Fibroblast of upper back skin (primary cell): ENCODE results near the gene KRTAP10-8.
"Not testable (repeated sequence)": the region's sequence is repeated elsewhere in the genome, so short reads cannot be mapped to it uniquely, and the experiment has no call there.

ENCODE experiments used
- DNase-seq: peaks from one replicate; pipeline ENCODE4 v3.0.0-alpha.2; 2013

Gene KRTAP10-8, protein sequence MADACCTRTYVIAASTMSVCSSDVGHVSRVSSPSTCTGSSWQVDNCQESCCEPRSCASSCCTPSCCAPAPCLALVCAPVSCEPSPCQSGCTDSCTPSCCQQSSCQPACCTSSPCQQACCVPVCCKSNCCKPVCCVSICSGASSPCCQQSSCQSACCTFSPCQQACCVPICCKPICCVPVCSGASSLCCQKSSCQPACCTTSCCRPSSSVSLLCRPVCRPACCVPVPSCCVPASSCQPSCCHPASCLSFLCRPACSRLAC

GRCh38 chr21:44612029-44612486 lies at the start of gene KRTAP10-8:
Gene KRTAP10-8 (plus strand): TSS chr21:44612079. CDS start chr21:44612101, 22 bp downstream.
- no peak for DNase-seq

GRCh38 chr21:44564099-44564498 lies 47.8 kb upstream of the KRTAP10-8 start:
- DNase-seq, result no peak

GRCh38 chr21:44564886-44565598 lies 46.8 kb upstream of the KRTAP10-8 start:
- no peak for DNase-seq

- DNase-seq, result no peak
Observed at GRCh38 chr21:44566403-44566802, 45.5 kb upstream of the KRTAP10-8 start.

GRCh38 chr21:44567481-44568171 lies 44.3 kb upstream of the KRTAP10-8 start:
- no peak for DNase-seq

GRCh38 chr21:44568261-44568660 lies 43.6 kb upstream of the KRTAP10-8 start:
- DNase-seq, result no peak

DNA sequence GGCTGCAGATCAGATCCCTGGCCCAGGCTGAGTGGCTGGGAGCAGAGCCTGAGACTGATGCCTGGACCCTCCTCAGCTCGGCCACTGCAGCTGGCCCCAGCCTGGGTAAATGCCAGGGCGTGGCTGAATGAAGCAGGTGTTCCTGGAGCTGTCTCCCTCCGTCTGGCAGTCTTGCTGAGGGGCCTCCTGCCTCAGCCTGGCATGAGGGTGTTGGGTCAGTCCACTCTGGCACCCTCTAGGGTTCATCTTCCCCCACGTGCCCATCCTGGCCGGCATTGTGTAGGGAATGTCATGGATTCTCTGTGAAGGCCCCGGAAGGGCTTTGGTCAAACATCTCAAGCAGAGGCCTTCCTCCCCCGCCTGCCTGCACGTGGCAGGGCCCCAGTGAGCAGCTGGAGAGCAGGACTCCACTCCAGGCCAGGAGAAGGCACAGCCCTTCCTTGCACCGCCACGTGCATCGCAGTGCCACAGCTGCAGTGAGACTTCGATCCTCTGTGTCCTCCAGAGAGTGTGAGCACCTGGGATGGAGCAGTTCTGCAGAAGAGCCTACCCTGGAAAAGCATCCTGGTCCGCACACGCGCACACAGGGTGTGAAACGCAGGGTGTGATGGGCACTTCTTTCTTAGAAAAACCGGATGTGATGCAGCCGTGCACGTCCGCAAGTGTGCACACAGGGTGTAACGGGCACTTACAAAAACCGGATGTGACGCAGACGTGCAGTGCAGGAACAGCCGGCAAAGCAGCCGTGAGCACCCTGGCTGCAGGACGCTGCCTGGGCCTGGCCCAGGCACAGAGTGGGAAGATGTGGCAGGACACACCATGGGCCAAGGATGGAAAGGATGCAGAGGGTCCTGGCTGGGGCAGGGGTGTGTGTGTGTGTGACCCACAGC lies 43.0 kb upstream of the KRTAP10-8 start:
- DNase-seq, result no peak

DNA sequence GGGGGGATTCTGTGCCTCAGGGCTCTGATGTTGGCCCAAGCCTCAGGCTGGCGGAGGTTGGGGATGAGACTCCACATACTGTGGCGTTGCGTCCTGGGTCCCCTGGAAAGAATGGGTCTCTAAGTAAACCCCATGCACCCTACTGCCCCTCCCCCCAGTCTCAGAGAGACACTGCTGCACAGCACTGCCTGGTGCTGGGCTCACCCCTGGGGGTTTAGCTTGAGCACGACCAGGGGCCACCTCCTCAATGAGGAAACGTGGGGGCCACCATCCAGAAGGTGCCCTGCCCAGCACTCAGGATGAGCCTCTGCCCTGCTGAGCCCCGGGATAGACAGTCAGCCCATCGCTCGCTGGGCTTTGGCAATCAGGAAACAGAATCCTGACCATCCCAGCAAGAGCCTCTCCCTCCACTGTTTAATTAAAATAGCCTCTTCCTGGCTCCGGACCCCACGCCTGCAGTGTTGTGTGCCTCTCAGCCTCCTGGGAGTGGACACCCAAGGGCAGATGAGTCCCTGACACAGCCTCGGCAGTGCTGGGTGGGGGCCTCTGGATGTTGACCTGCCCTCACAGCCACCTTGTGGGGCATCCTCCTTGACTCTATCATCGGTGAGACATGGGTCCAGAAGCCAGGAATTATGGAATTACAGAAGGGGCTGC lies 41.9 kb upstream of the KRTAP10-8 start:
- DNase-seq, result no peak

DNA sequence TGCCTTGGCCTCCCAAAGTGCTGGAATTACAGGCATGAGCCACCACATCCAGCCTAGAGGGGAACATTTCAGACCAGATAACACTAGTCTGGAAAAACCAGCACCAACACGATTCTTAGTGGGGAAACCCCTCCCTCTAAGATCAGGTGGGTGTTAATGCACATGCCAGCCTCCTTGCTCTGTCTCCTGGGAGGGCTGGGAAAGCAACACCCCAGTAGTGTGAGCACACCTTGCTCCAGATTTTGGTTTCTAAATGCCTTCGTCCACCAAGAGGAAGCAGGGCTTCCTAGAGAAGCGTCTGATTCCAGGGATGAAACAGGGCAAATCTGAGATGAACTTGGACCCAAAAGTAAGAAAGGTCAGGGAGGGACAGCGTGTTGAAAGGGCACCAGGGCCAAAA lies 40.6 kb upstream of the KRTAP10-8 start:
- DNase-seq, result no peak

- no peak for DNase-seq
Observed at GRCh38 chr21:44571844-44572782, 39.8 kb upstream of the KRTAP10-8 start.

DNA sequence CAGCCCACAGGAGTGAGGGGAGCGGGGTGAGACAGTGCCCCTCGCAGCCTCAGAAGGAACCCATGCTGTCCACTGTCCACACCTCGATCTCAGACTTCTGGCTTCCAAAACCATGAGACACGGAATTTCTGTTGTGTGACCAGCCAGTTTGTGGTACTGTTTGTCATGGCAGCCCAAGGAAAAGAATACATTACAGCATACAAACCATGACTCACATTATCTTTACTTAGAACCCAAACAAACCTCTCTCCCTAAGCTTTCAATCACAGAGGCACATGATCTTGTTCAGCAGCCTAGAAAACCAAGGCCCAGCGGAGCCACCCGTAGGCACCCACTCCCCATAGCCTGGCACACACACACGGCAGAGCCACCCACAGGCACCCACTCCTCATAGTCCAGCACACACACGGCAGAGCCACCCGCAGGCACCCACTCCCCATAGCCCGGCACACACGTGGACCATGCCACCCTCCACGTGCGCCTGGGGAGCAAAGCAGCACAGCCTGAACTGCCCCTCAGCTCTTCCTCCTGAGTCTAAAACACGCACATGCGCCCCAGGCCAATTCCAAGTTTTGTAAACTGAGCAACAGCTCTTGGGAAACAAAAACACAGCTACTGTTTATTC lies 38.8 kb upstream of the KRTAP10-8 start:
- no peak for DNase-seq

GRCh38 chr21:44573630-44574456 lies 38.0 kb upstream of the KRTAP10-8 start, which contains the start of gene KRTAP10-4:
Gene KRTAP10-4 (plus strand): TSS chr21:44573729. CDS start chr21:44573759, 30 bp downstream.
- not testable (repeated sequence) for DNase-seq

DNA sequence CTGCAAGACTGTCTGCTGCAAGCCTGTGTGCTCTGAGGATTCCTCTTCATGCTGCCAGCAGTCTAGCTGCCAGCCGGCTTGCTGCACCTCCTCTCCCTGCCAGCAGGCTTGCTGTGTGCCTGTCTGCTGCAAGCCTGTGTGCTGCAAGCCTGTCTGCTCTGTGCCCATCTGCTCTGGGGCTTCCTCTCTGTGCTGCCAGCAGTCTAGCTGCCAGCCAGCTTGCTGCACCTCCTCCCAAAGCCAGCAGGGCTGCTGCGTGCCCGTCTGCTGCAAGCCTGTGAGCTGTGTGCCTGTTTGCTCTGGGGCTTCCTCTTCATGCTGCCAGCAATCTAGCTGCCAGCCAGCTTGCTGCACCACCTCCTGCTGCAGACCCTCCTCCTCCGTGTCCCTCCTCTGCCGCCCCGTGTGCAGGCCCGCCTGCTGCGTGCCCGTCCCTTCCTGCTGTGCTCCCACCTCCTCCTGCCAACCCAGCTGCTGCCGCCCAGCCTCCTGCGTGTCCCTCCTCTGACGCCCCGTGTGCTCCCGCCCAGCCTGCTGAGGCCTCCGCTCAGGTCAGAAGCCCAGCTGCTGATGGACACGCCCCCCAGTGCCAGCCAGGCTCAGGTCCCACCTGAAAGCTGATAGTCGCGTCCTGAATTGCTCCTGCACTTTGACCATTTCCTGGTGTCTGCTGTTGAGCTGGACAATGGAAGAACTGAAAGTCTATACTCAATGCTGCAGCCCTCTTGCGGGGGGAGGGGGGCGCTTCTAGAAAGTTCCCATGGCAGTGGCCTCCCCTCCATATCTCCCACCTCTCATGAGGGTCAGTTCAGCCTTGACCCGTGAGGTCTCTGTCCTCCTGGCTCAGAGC lies 37.2 kb upstream of the KRTAP10-8 start:
- DNase-seq, result no peak

- DNase-seq, result no peak
Observed at GRCh38 chr21:44575307-44576024, 36.4 kb upstream of the KRTAP10-8 start.

DNA sequence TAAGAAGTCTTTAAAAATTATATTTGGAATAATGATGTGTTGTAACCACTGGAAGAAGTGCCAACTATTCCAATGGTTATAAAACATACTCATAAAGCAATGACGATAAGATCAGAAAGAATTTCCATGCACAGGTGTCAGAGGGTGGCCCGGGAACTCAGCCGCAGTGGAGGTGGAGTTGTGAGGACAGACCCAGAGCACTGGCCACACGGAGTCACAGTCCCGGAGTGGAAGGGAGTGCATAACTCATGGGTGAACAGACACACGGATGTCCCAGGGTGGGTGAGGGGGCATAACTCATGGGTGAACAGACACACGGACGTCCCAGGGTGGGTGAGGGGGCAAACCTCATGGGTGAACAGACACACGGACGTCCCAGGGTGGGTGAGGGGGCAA lies 35.9 kb upstream of the KRTAP10-8 start:
- DNase-seq, result no peak

DNA sequence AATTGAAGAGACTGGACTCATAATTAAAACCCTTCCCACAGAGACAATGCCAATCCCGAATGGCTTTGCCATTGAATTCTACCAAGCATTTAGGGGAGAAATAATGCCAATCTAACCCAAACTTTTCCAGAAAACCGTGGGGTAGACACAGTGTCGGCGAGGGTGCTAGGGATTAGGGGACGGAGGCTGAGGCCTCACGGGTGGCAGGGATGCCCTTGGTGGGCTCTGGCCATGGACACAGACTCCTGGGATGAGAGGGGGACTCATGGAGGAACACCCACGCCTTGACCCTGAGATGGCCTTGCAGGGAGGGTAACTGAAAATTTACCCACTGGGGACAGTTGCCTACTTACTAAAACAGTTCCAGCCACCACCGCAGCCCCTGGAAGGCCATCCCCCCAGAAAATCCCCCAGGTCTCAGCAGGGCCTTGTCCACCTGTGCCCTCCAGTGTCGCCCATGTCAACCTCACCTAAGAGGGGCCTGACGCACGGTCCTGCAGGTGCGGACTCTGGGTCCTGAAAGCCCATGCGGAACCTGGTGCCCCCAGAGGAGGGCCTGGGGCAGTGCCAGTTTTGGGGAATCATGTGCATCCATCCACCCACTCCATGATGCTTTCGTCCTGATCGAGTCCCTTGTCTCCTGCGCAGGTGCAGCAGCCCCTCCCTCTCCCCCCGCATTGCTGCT lies 33.4 kb upstream of the KRTAP10-8 start:
- DNase-seq, result no peak
